Stomach (tissue), 4 donors: Measurements from ENCODE around the gene SF3A2.

Source experiments
- POLR2A ChIP-seq, 4 donors: fragments of 450-650 bp; IDR thresholded peaks; one replicate each; pipeline ENCODE4 v1.6.1; 2016; ENCODE audit warnings: antibody characterized with exemption in 4 of 4, control low read depth in 2 of 4, mild to moderate bottlenecking in 1 of 4, moderate library complexity in 1 of 4
- POLR2AphosphoS5 ChIP-seq, 3 donors: sonication (generic); formaldehyde crosslinking; IDR thresholded peaks; one replicate each; pipeline ENCODE4 v1.6.1; 2016; ENCODE audit warnings: antibody characterized with exemption in 3 of 3
- TF ChIP-seq, protein P1 (sequence below), 7 experiments: fragments of 450-650 bp in 4 of 7; fragments of 200-600 bp in 3 of 7; sonication (generic) in 3 of 7; IDR thresholded peaks; one replicate each; pipeline ENCODE4 v1.5.1; 2016 to 2019; ENCODE audit warnings: antibody characterized with exemption in 7 of 7, control low read depth in 2 of 7, mild to moderate bottlenecking in 1 of 7

DNA sequence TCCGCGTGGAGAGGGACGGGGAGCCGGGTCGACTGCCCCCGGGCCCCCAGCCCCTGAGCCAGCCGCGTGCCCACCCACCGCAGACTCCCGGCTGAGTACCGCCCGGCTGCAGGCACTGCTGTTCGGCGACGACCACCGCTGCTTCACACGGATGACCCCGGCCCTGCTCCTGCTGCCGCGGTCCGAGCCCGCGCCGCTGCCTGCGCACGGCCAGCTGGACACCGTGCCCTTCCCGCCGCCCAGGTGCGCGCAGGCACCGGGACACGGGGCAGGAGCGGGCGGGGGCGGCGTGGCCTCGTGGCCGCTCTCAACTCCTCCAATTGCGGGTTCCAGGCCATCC is 14.1 kb downstream of the SF3A2 start:
- TF ChIP-seq, protein P1, sequence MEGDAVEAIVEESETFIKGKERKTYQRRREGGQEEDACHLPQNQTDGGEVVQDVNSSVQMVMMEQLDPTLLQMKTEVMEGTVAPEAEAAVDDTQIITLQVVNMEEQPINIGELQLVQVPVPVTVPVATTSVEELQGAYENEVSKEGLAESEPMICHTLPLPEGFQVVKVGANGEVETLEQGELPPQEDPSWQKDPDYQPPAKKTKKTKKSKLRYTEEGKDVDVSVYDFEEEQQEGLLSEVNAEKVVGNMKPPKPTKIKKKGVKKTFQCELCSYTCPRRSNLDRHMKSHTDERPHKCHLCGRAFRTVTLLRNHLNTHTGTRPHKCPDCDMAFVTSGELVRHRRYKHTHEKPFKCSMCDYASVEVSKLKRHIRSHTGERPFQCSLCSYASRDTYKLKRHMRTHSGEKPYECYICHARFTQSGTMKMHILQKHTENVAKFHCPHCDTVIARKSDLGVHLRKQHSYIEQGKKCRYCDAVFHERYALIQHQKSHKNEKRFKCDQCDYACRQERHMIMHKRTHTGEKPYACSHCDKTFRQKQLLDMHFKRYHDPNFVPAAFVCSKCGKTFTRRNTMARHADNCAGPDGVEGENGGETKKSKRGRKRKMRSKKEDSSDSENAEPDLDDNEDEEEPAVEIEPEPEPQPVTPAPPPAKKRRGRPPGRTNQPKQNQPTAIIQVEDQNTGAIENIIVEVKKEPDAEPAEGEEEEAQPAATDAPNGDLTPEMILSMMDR (IDR thresholded peaks at IDR 0.05) = no peak
- TF ChIP-seq POLR2AphosphoS5 (IDR thresholded peaks at IDR 0.05) (no peak), POLR2A (IDR thresholded peaks at IDR 0.05) (no peak)
